ENCODE results near the gene TECPR1. TPM values are rescaled to one million over a fixed set of nuclear protein-coding genes. Genes with fewer than 3 reads are reported as not detected.

Gene TECPR1
- total and polyA plus RNA-seq, 9 donors, result 4.2 to 28.1 (median 21.4) TPM

DNA sequence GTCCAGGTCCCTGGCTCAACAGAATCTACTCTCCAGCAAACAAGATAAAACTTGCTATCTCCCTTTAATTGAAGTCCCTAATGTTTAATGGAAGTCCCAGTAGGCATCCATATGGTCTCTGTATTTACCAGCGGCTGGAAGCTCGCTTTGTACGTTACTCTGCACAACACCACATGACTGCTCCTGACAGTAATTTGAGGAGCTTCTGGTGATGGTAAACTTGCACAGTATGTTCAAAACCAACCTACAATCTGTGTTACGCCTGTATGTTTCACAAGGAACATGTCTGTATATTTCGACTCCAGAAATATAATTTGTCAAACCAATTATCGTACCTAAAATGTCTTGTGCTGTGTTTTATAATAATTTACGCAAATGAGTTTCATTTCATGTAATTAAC, 4.4 kb upstream of the TECPR1 start:
- intact Hi-C loops (cut with DNase I), result no loop called here
- Histone ChIP-seq H3K36me3 (no peaks in the 10 kb centered on the region), H3K27ac (no peak overlapping the region), H3K4me3 (no peak overlapping the region), H3K9me3 (no peaks in the 10 kb centered on the region), H3K27me3 (no peaks in the 10 kb centered on the region), H3K4me1 (ENCODE audit: insufficient read depth) (peaks cover 8% of the 10 kb centered on the region)
- TF ChIP-seq EP300 (IDR thresholded peaks at IDR 0.05), result no peak
- TF ChIP-seq, protein P1, sequence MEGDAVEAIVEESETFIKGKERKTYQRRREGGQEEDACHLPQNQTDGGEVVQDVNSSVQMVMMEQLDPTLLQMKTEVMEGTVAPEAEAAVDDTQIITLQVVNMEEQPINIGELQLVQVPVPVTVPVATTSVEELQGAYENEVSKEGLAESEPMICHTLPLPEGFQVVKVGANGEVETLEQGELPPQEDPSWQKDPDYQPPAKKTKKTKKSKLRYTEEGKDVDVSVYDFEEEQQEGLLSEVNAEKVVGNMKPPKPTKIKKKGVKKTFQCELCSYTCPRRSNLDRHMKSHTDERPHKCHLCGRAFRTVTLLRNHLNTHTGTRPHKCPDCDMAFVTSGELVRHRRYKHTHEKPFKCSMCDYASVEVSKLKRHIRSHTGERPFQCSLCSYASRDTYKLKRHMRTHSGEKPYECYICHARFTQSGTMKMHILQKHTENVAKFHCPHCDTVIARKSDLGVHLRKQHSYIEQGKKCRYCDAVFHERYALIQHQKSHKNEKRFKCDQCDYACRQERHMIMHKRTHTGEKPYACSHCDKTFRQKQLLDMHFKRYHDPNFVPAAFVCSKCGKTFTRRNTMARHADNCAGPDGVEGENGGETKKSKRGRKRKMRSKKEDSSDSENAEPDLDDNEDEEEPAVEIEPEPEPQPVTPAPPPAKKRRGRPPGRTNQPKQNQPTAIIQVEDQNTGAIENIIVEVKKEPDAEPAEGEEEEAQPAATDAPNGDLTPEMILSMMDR (IDR thresholded peaks at IDR 0.05), result no peak
- no peak for TF ChIP-seq POLR2A (IDR thresholded peaks at IDR 0.05)
- DNase-seq, result no peak
- 94 to 95% (median 94%) methylated on average over 7 of the region's 7 CpGs for WGBS, 3 donors

DNA sequence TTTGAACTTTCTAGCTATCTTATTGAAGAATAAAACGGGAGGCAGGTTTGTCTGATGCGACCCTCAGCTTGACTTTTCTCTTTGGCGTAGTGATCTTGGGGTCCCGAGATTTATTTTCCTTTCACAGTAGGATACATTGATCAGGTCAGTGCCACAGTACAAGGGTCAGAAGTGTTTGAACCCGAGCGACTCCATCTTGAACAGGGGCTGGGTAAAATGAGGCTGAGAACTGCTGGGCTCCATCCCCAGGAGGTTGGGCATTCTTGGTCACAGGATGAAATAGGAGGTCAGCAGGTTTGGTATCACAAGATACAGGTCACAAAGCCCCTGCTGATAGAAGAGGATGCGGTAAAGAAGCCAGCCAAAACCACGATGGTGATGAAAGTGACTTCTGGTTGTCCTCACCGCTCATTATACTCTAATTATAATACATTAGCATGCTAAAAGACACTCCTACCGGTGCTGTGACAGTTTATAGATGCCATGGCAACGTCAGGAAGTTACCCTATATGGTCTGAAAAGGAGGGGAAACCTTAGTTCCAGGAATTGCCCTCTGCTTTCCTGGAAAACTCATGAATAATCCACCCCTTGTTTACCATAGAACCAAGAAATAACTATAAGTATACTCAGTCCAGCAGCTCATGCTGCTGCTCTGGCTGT, 3.0 kb upstream of the TECPR1 start:
- Histone ChIP-seq H3K9me3 (no peaks in the 10 kb centered on the region), H3K4me3 (no peak overlapping the region), H3K27me3 (no peaks in the 10 kb centered on the region), H3K4me1 (ENCODE audit: insufficient read depth) (peaks cover 10% of the 10 kb centered on the region), H3K27ac (no peak overlapping the region), H3K36me3 (no peaks in the 10 kb centered on the region)
- no peak for DNase-seq
- WGBS, 3 donors, result 83 to 85% (median 84%) methylated on average over 11 of the region's 11 CpGs
- intact Hi-C loops (cut with DNase I), result no loop called here
- no peak for TF ChIP-seq EP300 (IDR thresholded peaks at IDR 0.05)
- TF ChIP-seq POLR2A (IDR thresholded peaks at IDR 0.05), result no peak
- TF ChIP-seq, protein P1 (IDR thresholded peaks at IDR 0.05), result no peak

DNA sequence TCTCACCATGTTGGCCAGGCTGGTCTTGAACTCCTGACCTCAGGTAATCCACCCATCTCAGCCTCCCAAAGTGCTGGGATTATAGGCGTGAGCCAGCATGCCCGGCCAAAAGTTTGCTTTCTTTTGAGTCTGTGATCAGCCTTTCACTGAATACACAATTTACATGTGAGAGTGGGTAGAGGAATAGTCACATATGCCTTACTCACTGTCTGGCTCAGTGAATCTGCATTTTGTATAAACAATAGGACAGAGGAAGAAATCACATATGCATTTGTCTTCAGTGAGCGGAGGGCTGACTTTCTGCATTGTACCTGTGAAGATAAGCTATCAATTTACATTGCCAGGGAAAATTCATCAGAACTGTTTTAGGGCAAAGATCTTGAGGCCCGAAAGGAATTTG, 2.5 kb upstream of the TECPR1 start:
- 92 to 94% (median 93%) methylated on average over 4 of the region's 4 CpGs for WGBS, 3 donors
- H3K36me3 ChIP-seq, result no peaks in the 10 kb centered on the region
- no peaks in the 10 kb centered on the region for H3K27me3 ChIP-seq
- no peak for DNase-seq
- peaks cover 10% of the 10 kb centered on the region for H3K4me1 ChIP-seq (ENCODE audit: insufficient read depth)
- TF ChIP-seq, protein P1 (IDR thresholded peaks at IDR 0.05), result no peak
- no peak for TF ChIP-seq EP300 (IDR thresholded peaks at IDR 0.05)
- TF ChIP-seq POLR2A (IDR thresholded peaks at IDR 0.05), result no peak
- no peak overlapping the region for H3K4me3 ChIP-seq
- intact Hi-C loops (cut with DNase I), result no loop called here
- H3K27ac ChIP-seq, result no peak overlapping the region
- no peaks in the 10 kb centered on the region for H3K9me3 ChIP-seq

DNA sequence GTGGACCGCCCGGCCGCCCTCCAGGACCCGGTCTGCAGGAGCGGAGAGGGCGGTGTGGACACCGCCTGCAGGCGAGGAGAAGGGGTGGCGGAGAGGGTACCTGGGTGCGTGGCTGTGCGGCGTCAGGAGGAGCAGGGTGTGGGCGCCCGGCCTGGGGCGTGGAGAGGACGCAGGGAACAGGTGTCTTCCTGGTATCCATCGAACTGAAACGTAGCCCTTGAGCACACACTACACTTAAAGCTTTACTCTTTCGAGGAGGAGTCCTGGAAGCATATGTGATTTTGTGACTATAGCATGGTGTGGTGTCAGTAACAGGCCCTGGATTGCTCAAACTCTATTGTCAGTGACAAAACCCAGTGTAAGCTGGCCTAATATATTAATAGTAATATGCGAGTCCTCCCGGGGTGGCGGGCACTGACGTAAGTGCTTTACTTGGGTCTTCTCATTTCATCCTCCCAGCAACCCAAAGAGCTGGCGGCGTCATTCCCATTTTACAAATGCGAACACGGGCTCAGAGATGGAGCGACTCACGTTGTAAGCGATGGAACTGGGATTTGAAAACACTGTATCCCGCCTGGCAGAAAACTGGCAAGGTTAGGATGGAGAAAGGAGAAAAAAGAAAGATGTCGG, 508 bp upstream of the TECPR1 start:
- H3K27me3 ChIP-seq, result no peaks in the 10 kb centered on the region
- 23 to 31% (median 26%) methylated on average over 29 to 32 of the region's 32 CpGs for WGBS, 3 donors
- intact Hi-C loops (cut with DNase I), result no loop called here
- H3K27ac ChIP-seq, result no peak overlapping the region
- H3K9me3 ChIP-seq, result no peaks in the 10 kb centered on the region
- no peaks in the 10 kb centered on the region for H3K36me3 ChIP-seq
- peaks cover 10% of the 10 kb centered on the region for H3K4me1 ChIP-seq (ENCODE audit: insufficient read depth)
- H3K4me3 ChIP-seq, result peak overlapping the region; percentile 85
- TF ChIP-seq POLR2A (IDR thresholded peaks at IDR 0.05) (no peak), EP300 (IDR thresholded peaks at IDR 0.05) (no peak)
- TF ChIP-seq, protein P1 (IDR thresholded peaks at IDR 0.05), result no peak
- no peak for DNase-seq
